ENCODE results near the gene KIAA0825. TPM values are rescaled to one million over a fixed set of nuclear protein-coding genes. Genes with fewer than 3 reads are reported as not detected.

Gene KIAA0825
- total and polyA plus RNA-seq, 5 donors = 0.43 to 4.2 (median 3.5) TPM

DNA sequence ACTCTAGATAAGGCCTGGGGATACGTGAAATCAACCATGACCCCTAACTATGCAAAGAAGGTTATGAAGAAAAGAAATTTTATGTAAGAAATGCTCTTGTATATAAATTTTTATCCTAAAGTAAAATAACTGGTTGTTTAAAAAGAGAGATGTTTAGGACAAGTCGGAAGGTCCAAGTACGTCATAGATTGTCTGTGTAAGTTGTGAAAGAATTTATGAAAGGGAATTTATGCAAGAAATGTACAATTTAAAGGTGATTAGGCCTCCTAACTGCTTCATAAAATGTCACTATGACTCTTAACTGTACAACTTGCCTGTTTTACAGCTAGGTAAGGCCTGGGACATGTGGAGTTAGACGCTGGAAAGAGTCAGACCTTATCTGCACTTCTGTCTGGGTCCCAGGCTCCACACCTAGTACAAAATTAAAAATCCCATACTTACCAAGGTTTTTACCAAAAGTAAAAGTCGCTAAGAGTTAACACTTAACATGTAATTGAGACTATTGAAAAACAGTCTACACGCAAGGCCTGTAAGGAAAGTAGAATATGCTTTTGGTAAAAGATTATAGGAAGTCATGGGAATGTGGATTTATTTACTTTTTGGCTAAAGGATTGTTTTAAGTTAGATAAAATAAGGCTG lies 77.4 kb downstream of the KIAA0825 start:
- H3K4me1 ChIP-seq (ENCODE audit: control insufficient read depth, insufficient read depth, low read length) = peaks cover 2% of the 10 kb centered on the region
- no peaks in the 10 kb centered on the region for H3K9me3 ChIP-seq (ENCODE audit: control insufficient read depth, low read length)
- H3K4me3 ChIP-seq (ENCODE audit: low read length) = no peak overlapping the region
- ATAC-seq = no peak
- DNase-seq = no peak
- intact Hi-C loops (cut with DNase I) = no loop called here
- no peak overlapping the region for H3K27ac ChIP-seq (ENCODE audit: low read length)
- H3K27me3 ChIP-seq (ENCODE audit: control insufficient read depth, insufficient read depth) = no peaks in the 10 kb centered on the region
- 93% methylated on average over 6 of the region's 6 CpGs for WGBS

- Histone ChIP-seq H3K27me3 (ENCODE audit: control insufficient read depth, insufficient read depth) (no peaks in the 10 kb centered on the region), H3K9me3 (ENCODE audit: control insufficient read depth, low read length) (no peaks in the 10 kb centered on the region), H3K27ac (ENCODE audit: low read length) (no peak overlapping the region), H3K4me1 (ENCODE audit: control insufficient read depth, insufficient read depth, low read length) (no peaks in the 10 kb centered on the region), H3K4me3 (ENCODE audit: low read length) (no peak overlapping the region)
- WGBS = 85% methylated on average over 3 of the region's 3 CpGs
- intact Hi-C loops (cut with DNase I) = no loop called here
- no peak for ATAC-seq
- no peak for DNase-seq
These were observed 80.1 kb downstream of the KIAA0825 start for GRCh38 chr5:94538260-94538659.

DNA sequence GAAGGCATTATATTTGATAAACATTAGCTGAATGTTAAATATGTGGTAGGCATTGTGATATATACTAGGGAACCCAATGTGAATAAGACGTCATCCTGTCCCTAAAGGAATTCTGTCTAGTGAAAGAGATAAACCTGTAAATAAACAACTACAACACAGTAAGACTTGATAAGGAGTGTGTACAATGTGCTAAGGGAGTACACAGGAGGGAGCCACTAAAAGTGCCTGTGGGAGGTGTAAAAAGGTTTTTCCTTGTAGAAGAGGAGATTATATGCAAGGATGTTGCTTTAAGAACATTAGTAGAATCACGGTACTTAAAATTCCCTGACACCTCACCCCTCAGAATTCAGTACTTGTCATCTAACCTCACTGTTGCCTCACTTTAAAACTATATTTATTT lies 91.7 kb downstream of the KIAA0825 start:
- 59% methylated on average over 2 of the region's 2 CpGs for WGBS
- no peak for DNase-seq
- intact Hi-C loops (cut with DNase I) = loop anchor here in 3 of 4 donors (5.0 to 10.0 kb wide), 2 partner anchors 91 to 208 kb away; partner anchors contain the start of genes KIAA0825 (in 1 of the 3) and SLF1 (in 1 of the 3)
- Histone ChIP-seq H3K27me3 (ENCODE audit: control insufficient read depth, insufficient read depth) (no peaks in the 10 kb centered on the region), H3K4me3 (ENCODE audit: low read length) (no peak overlapping the region), H3K27ac (ENCODE audit: low read length) (no peak overlapping the region), H3K4me1 (ENCODE audit: control insufficient read depth, insufficient read depth, low read length) (no peaks in the 10 kb centered on the region), H3K9me3 (ENCODE audit: control insufficient read depth, low read length) (no peaks in the 10 kb centered on the region)
- ATAC-seq = no peak

- H3K27me3 ChIP-seq (ENCODE audit: control insufficient read depth, insufficient read depth) = no peaks in the 10 kb centered on the region
- H3K9me3 ChIP-seq (ENCODE audit: control insufficient read depth, low read length) = no peaks in the 10 kb centered on the region
- H3K4me1 ChIP-seq (ENCODE audit: control insufficient read depth, insufficient read depth, low read length) = no peaks in the 10 kb centered on the region
- 67% methylated on average over 4 of the region's 4 CpGs for WGBS
- DNase-seq (no peak), ATAC-seq (peak in 1 of 2 donors; percentile 57)
- H3K27ac ChIP-seq (ENCODE audit: low read length) = no peak overlapping the region
- H3K4me3 ChIP-seq (ENCODE audit: low read length) = no peak overlapping the region
- intact Hi-C loops (cut with DNase I) = loop anchor here in 3 of 4 donors (5.0 to 10.0 kb wide), 2 partner anchors 92 to 210 kb away; partner anchors contain the start of genes KIAA0825 (in 1 of the 3) and SLF1 (in 1 of the 3)
These were observed 93.3 kb downstream of the KIAA0825 start for GRCh38 chr5:94524841-94525697.

- no peak overlapping the region for H3K4me3 ChIP-seq (ENCODE audit: low read length)
- no peak for ATAC-seq
- H3K9me3 ChIP-seq (ENCODE audit: control insufficient read depth, low read length) = no peaks in the 10 kb centered on the region
- intact Hi-C loops (cut with DNase I) = loop anchor here in 3 of 4 donors (10.0 kb wide), 1 partner anchor 212 kb away; no protein-coding TSS in a partner anchor
- no peaks in the 10 kb centered on the region for H3K4me1 ChIP-seq (ENCODE audit: control insufficient read depth, insufficient read depth, low read length)
- H3K27ac ChIP-seq (ENCODE audit: low read length) = no peak overlapping the region
- no peak for DNase-seq
- no peaks in the 10 kb centered on the region for H3K27me3 ChIP-seq (ENCODE audit: control insufficient read depth, insufficient read depth)
These were observed 95.4 kb downstream of the KIAA0825 start for GRCh38 chr5:94523018-94523417.

- Histone ChIP-seq H3K27me3 (ENCODE audit: control insufficient read depth, insufficient read depth) (no peaks in the 10 kb centered on the region), H3K4me3 (ENCODE audit: low read length) (no peak overlapping the region), H3K9me3 (ENCODE audit: control insufficient read depth, low read length) (no peaks in the 10 kb centered on the region), H3K4me1 (ENCODE audit: control insufficient read depth, insufficient read depth, low read length) (no peaks in the 10 kb centered on the region), H3K27ac (ENCODE audit: low read length) (no peak overlapping the region)
- ATAC-seq (no peak), DNase-seq (no peak)
- 92% methylated on average over 1 of the region's 1 CpG for WGBS
- intact Hi-C loops (cut with DNase I) = loop anchor here in 3 of 4 donors (10.0 kb wide), 1 partner anchor 213 kb away; no protein-coding TSS in a partner anchor
These were observed 96.3 kb downstream of the KIAA0825 start for GRCh38 chr5:94522117-94522516.

DNA sequence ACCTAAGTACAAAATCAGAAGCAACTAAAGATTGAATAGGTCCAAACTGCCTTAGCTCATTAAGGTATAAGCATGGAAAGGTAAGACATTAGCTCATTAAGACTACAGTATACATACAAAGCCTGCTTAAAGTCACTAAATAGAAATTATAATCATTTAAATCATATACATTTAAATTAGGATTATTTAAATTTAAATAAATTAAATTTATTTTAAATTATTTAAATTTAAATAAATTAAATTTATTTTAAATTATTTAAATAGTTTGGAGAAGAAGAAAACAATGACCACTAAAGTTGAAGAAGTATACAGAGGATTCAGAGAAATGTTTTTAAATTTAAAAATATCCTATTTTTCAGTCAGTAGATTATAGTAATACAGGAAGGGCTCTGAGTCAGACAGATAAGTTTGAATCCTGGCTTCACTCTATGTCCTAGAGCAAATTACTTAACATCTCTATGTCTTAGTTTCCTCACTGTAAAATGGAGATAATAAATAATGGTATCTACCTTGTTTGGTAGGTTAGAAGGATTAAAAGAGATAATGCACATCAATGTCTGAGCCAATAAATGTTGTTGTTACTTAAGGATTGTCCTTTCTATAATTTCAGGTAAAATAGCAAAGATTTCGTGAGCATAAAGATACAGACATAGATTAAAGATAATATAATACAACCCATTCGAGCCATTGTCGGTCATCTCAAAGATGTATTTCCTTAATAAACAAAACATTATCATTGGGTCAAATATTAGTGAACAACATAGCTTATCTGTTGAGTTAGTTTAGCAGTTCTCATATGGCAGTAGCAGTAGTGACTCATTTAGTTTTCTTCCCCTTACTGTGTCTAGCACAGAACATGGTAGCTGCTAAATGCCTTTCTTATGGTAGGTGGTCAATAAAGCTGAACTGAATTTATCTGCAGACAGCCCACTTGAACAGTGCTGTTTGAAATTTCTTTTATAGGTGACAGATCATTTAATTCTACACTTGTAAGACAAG lies 100.6 kb downstream of the KIAA0825 start:
- intact Hi-C loops (cut with DNase I) = no loop called here
- no peaks in the 10 kb centered on the region for H3K4me1 ChIP-seq (ENCODE audit: control insufficient read depth, insufficient read depth, low read length)
- no peaks in the 10 kb centered on the region for H3K9me3 ChIP-seq (ENCODE audit: control insufficient read depth, low read length)
- ATAC-seq = no peak
- WGBS = 77% methylated on average over 3 of the region's 3 CpGs
- no peak overlapping the region for H3K27ac ChIP-seq (ENCODE audit: low read length)
- no peaks in the 10 kb centered on the region for H3K27me3 ChIP-seq (ENCODE audit: control insufficient read depth, insufficient read depth)
- no peak overlapping the region for H3K4me3 ChIP-seq (ENCODE audit: low read length)
- DNase-seq = no peak

DNA sequence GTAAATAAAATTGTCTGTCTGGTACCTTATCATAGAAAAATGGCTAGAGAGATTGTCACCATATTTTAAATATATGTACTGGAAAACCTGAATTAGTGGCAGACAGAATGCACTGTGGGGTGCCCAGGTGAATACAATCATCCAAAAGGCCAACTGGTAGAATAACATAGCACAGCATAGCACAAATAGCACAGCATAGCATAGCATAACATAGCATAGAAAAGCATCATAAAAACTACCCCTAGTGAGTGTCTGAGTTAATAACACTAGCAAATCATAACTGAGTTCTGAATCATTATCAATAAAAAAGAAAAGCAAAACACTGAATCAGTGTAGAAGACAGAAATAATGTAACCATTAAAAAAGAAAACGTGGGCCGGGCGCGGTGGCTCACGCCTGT lies 102.3 kb downstream of the KIAA0825 start:
- no peak for ATAC-seq
- WGBS = 96% methylated on average over 5 of the region's 5 CpGs
- DNase-seq = no peak

GRCh38 chr5:94508461-94509148 lies 109.8 kb downstream of the KIAA0825 start:
- Histone ChIP-seq H3K4me1 (ENCODE audit: control insufficient read depth, insufficient read depth, low read length) (no peaks in the 10 kb centered on the region), H3K27ac (ENCODE audit: low read length) (no peak overlapping the region), H3K27me3 (ENCODE audit: control insufficient read depth, insufficient read depth) (no peaks in the 10 kb centered on the region), H3K4me3 (ENCODE audit: low read length) (no peak overlapping the region), H3K9me3 (ENCODE audit: control insufficient read depth, low read length) (no peaks in the 10 kb centered on the region)
- ATAC-seq = no peak
- DNase-seq = no peak
- WGBS = 44% methylated on average over 4 of the region's 4 CpGs
- intact Hi-C loops (cut with DNase I) = no loop called here

More for the DNA sequence above, 102.3 kb downstream of the KIAA0825 start:
- Histone ChIP-seq H3K4me1 (ENCODE audit: control insufficient read depth, insufficient read depth, low read length) (no peaks in the 10 kb centered on the region), H3K27me3 (ENCODE audit: control insufficient read depth, insufficient read depth) (no peaks in the 10 kb centered on the region), H3K4me3 (ENCODE audit: low read length) (no peak overlapping the region), H3K9me3 (ENCODE audit: control insufficient read depth, low read length) (no peaks in the 10 kb centered on the region), H3K27ac (ENCODE audit: low read length) (no peak overlapping the region)
- intact Hi-C loops (cut with DNase I) = no loop called here

Measured in right cardiac atrium (tissue), 5 donors.